Heart right ventricle (tissue), 16 donors: ENCODE results near the gene LMF2. TPM values are rescaled to one million over a fixed set of nuclear protein-coding genes. Genes with fewer than 3 reads are reported as not detected.
A peak's percentile ranks its signal among the peaks of the same experiment; 100 is the strongest.

Experiments
- ATAC-seq, 8 donors: fragments of 200-7000 bp; cut with Tn5 transposase; one replicate each; pipeline ENCODE4 v1.9.1; 2020; ENCODE audit warnings: mild to moderate bottlenecking in 8 of 8, moderate library complexity in 8 of 8, moderate number of reproducible peaks in 1 of 8
- DNase-seq, 2 donors: peaks; one replicate each; pipeline ENCODE4 v3.0.0-alpha.2; 2020
- H3K27ac ChIP-seq, 10 donors: fragments of 200-600 bp; sonication (generic) in 2 of 10; one replicate each; pipeline versions ENCODE4 v1.5.0 to v1.8.0; 2020 to 2022; ENCODE audit warnings: mild to moderate bottlenecking in 3 of 10
- H3K27me3 ChIP-seq, 7 donors: fragments of 200-600 bp; one replicate each; pipeline ENCODE4 v1.8.0; 2021 to 2022; ENCODE audit warnings: mild to moderate bottlenecking in 2 of 7
- H3K36me3 ChIP-seq, 9 donors: fragments of 200-600 bp; sonication (generic) in 1 of 9; one replicate each; pipeline versions ENCODE4 v1.5.0 to v1.8.0; 2020 to 2022; ENCODE audit warnings: mild to moderate bottlenecking in 2 of 9
- H3K4me1 ChIP-seq, 9 donors: fragments of 200-600 bp; sonication (generic) in 1 of 9; one replicate each; pipeline versions ENCODE4 v1.5.0 to v1.8.0; 2020 to 2022; ENCODE audit warnings: mild to moderate bottlenecking in 4 of 9
- H3K4me3 ChIP-seq, 10 donors: fragments of 200-600 bp; sonication (generic) in 2 of 10; one replicate each; pipeline versions ENCODE4 v1.5.0 to v1.8.0; 2020 to 2022; ENCODE audit warnings: mild to moderate bottlenecking in 7 of 10, moderate library complexity in 2 of 10
- H3K9me3 ChIP-seq, 11 donors: fragments of 200-600 bp in 10 of 11; sonication (generic) in 2 of 11; one replicate each; pipeline versions ENCODE4 v1.5.0 to v1.8.0; 2013 to 2022; ENCODE audit warnings: mild to moderate bottlenecking in 2 of 11, control low read depth in 1 of 11, moderate library complexity in 1 of 11
- WGBS, 2 donors: extraction: QIAGEN DNeasy Blood & Tissue Kit; methylation state at CpG; one replicate each; pipeline ENCODE4 v1.1.7; 2013; ENCODE audit warnings: inconsistent platforms in 1 of 2; 5-methylcytosine and 5-hydroxymethylcytosine counted together
- intact Hi-C, 10 donors: fragments of 100-400 bp; cut with DNase I; formaldehyde crosslinking; loops; one replicate each; pipeline versions ENCODE4 v1.11.1 to v1.14.2; 2022
- polyA plus RNA-seq, 2 donors: library from polyadenylated mRNA; stranded (reverse); fragments of 200-250 nt; gene quantifications; one replicate each; pipeline ENCODE4 v1.2.3, GENCODE V29; 2013
- total RNA-seq, 10 donors: library from RNA; stranded (reverse); fragmentation: NEBNext Ultra II Directional in 3 of 10; extraction: Animal tissue kit (Norgen Biotek cat#: 25700) in 3 of 10; gene quantifications; one replicate each; pipeline versions ENCODE4 v1.2.1 to v1.2.4, GENCODE V29; 2021 to 2023
- TF ChIP-seq, protein P1 (sequence below), 9 donors: fragments of 200-600 bp; sonication (generic) in 2 of 9; IDR thresholded peaks; one replicate each; pipeline versions ENCODE4 v1.5.0 to v1.8.0; 2021 to 2022; ENCODE audit warnings: antibody characterized with exemption in 9 of 9, mild to moderate bottlenecking in 5 of 9, moderate library complexity in 1 of 9
- donor health status: Arrhythmogenic right ventricular cardiomyopathy.
- donor health status: ischemic (EF 13 %, LVEDD 7.1; RV severe dilation, severe dysfunction).
- donor health status: healthy with polysubstance abuse.
- donor health status: DM: no; HTN: yes; CAD: no.
- donor health status: DM: no; HTN: no; CAD: no.
- donor health status: ischemic (EF 25% LVEDD 6.9; RV normal size, moderate dysfunction).
- donor health status: ischemic (EF 25% LVEDD 5.7; RV mildly dilated, moderate dysfunction).
- donor health status: healthy.
- donor health status: DM: yes; HTN: yes; CAD: no.
- donor health status: Ischemic cardiomyopathy.
- donor health status: ischemic (EF 35%, LVEDD 5.7; RV mildly dilated, moderate dysfunction).
- donor health status: nonischemic (EF 11% LVEDD 7.7; RV severe dilation, severe dysfunction).
- donor health status: DM: yes; HTN: yes; CAD: no.
- donor health status: PGD.
- donor health status: ischemic (EF 29% LVEDD 5.4; RV normal size, mild dysfunction).
- donor health status: nonischemic (EF 23%, LVEDD 6.1; RV moderate dilation, normal function).

Gene LMF2
- total and polyA plus RNA-seq, 12 donors = 18.8 to 42.5 (median 25.4) TPM

DNA sequence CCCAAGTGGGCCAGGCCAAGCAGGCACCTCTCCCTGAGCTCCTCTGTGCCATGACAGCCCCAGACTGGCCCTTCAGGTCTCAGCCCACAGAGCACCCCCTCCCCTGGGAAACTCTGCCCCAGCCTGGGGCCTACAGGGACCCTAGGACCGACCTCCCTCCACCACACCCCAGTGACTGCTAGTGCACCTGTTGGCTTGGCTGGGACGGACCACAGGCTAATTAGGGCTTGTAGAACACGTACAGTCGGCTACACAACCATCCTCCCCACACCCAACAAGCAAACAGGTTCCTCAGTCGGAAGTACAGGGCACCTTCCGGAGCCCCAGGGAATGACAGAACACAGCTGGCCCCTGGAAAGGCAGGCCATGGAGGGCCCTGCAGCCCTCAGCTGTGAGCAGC lies 37.0 kb downstream of the LMF2 start:
- H3K4me3 ChIP-seq = no peak overlapping the region
- DNase-seq = no peak
- TF ChIP-seq, protein P1, sequence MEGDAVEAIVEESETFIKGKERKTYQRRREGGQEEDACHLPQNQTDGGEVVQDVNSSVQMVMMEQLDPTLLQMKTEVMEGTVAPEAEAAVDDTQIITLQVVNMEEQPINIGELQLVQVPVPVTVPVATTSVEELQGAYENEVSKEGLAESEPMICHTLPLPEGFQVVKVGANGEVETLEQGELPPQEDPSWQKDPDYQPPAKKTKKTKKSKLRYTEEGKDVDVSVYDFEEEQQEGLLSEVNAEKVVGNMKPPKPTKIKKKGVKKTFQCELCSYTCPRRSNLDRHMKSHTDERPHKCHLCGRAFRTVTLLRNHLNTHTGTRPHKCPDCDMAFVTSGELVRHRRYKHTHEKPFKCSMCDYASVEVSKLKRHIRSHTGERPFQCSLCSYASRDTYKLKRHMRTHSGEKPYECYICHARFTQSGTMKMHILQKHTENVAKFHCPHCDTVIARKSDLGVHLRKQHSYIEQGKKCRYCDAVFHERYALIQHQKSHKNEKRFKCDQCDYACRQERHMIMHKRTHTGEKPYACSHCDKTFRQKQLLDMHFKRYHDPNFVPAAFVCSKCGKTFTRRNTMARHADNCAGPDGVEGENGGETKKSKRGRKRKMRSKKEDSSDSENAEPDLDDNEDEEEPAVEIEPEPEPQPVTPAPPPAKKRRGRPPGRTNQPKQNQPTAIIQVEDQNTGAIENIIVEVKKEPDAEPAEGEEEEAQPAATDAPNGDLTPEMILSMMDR (IDR thresholded peaks at IDR 0.05) = no peak

DNA sequence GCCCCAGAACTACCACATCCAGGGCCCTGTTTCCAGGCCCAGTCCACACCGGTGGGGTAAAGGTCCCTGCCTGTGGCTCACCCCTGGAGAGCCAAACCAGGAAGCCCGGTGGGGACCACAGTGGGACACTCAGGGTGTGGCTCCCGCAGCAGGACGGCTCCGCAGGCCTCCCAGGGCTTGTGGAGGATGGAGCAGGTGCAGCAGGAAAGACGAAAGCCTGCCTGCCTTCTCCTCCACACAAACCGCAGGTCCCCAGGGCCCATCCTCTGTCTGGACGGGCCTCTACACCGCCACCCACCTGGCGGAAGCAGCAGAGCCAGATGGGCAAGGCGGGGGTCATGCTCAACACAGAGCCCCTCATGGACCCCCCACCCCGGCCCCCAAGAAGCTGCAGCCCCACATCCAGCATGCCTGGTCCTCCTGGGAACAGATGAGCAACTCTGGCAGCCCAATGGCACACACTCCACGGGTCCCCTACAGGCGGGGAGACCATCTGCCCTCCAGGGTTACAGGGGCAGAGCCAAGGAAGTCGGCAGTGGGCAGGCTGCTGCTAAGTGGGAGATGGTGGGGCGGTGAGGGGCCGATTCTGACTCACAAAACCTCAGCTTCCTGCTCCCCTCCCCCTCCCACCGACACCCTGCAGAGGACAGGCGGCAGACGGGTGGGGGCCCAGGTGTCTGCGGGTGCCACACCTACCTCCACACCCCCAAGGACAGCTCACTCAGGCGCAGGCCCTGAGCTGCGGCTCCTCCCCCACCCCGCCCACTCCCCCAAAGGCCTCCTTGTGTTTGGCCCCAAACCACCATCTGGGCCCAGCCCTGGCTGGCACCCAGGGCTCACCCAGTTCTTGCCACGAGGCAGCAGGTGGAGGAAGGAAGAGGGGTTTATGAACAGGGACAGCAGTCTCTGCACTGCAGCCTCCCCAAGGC lies 37.9 kb downstream of the LMF2 start:
- H3K27ac ChIP-seq = peak overlapping the region in 1 of 10 donors; percentile 80
- TF ChIP-seq, protein P1 (IDR thresholded peaks at IDR 0.05) = no peak
- H3K4me3 ChIP-seq = peak overlapping the region in 1 of 10 donors; percentile 26
- H3K4me1 ChIP-seq = peaks cover 31 to 61% (median 52%) of the 10 kb centered on the region in 9 donors
- intact Hi-C loops = no loop called here
- ATAC-seq (peak in 5 of 8 donors; percentile 9 to 34 (median 24)), DNase-seq (peak in 1 of 2 donors; percentile 54)
- H3K9me3 ChIP-seq = no peaks in the 10 kb centered on the region
- no peaks in the 10 kb centered on the region for H3K27me3 ChIP-seq
- WGBS, 2 donors = 60 to 66% methylated on average over 24 to 25 of the region's 25 CpGs
- peaks cover 0 to 37% (median 29%) of the 10 kb centered on the region in 9 donors for H3K36me3 ChIP-seq

More for the DNA sequence above, 37.0 kb downstream of the LMF2 start:
- Histone ChIP-seq H3K27ac (peak overlapping the region in 1 of 10 donors; percentile 78), H3K4me1 (peaks cover 31 to 65% (median 56%) of the 10 kb centered on the region in 9 donors), H3K36me3 (peaks cover 0 to 29% (median 20%) of the 10 kb centered on the region in 9 donors), H3K27me3 (no peaks in the 10 kb centered on the region), H3K9me3 (no peaks in the 10 kb centered on the region)
- intact Hi-C loops = no loop called here
- no peak for ATAC-seq
- WGBS, 2 donors = 73 to 74% methylated on average over 6 of the region's 6 CpGs

DNA sequence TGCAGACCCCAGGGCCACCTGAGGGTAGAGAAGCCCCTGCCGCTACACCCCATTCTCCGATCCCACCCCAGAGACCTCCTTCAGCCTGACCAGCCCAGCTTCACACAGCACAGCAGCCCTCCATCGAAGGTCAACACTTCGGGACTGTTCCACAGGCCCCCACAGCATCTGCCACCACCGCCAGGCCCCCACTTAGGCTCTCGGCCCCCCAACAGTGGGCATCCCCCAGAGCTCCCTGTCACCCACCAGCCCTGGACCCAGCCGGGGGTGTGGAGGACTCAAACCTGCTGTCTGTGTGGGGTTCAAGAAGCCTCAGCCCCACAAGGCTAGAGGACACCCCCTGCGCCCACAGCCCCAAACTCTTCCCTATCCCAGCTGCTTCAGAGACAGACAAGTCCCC lies 38.9 kb downstream of the LMF2 start:
- no peak overlapping the region for H3K4me3 ChIP-seq
- intact Hi-C loops = no loop called here
- no peaks in the 10 kb centered on the region for H3K27me3 ChIP-seq
- DNase-seq (no peak), ATAC-seq (no peak)
- 78 to 88% methylated on average over 8 of the region's 8 CpGs for WGBS, 2 donors
- peaks cover 27 to 55% (median 46%) of the 10 kb centered on the region in 9 donors for H3K4me1 ChIP-seq
- TF ChIP-seq, protein P1 (IDR thresholded peaks at IDR 0.05) = no peak
- H3K9me3 ChIP-seq = no peaks in the 10 kb centered on the region
- peak overlapping the region in 1 of 10 donors; percentile 80 for H3K27ac ChIP-seq
- peaks cover 0 to 48% (median 39%) of the 10 kb centered on the region in 9 donors for H3K36me3 ChIP-seq

DNA sequence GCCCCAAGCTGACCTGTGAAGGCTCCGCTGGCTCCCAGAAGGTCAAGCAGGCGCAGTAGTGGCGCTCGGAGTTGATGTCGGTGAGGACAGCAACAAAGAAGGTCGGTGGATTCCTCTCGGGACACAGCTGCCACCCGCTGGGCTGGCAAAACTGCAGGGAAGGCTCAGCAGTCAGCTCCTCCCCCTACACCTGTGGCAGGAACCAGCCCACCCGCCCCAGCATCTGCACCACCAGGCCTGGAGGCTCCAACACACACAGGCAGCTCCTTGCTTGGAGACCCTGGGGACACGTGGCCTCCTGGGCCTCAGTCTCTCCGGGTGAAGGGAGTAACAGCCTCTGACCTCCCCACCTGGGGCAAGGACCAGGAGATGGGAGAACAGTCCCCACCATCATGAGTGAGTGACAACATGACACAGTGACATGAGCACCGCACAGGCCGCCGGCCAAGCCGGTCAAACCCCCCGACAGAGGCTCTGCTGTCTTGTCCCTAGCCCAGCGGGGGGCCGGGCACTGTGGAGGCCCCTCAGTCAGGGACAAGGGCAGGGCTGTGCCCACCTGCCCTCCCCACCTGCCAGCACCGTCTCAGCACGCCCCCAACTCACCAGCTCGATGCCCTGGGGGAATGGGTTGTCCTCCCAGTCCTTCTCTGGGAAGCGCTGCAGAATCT lies 39.6 kb downstream of the LMF2 start:
- H3K36me3 ChIP-seq = peaks cover 0 to 55% (median 46%) of the 10 kb centered on the region in 9 donors
- H3K9me3 ChIP-seq = no peaks in the 10 kb centered on the region
- no peak for ATAC-seq
- no peak overlapping the region for H3K27ac ChIP-seq
- 81 to 88% methylated on average over 22 of the region's 22 CpGs for WGBS, 2 donors
- no peak overlapping the region for H3K4me3 ChIP-seq
- TF ChIP-seq, protein P1 (IDR thresholded peaks at IDR 0.05) = no peak
- H3K27me3 ChIP-seq = no peaks in the 10 kb centered on the region
- DNase-seq = no peak
- H3K4me1 ChIP-seq = peaks cover 20 to 48% (median 39%) of the 10 kb centered on the region in 9 donors
- intact Hi-C loops = no loop called here
